ENCODE results near the gene GPC5. TPM values are rescaled to one million over a fixed set of nuclear protein-coding genes. Genes with fewer than 3 reads are reported as not detected.

GPC5 gene
- total RNA-seq, 1 donor from 2014 or later: 0.17 TPM

DNA sequence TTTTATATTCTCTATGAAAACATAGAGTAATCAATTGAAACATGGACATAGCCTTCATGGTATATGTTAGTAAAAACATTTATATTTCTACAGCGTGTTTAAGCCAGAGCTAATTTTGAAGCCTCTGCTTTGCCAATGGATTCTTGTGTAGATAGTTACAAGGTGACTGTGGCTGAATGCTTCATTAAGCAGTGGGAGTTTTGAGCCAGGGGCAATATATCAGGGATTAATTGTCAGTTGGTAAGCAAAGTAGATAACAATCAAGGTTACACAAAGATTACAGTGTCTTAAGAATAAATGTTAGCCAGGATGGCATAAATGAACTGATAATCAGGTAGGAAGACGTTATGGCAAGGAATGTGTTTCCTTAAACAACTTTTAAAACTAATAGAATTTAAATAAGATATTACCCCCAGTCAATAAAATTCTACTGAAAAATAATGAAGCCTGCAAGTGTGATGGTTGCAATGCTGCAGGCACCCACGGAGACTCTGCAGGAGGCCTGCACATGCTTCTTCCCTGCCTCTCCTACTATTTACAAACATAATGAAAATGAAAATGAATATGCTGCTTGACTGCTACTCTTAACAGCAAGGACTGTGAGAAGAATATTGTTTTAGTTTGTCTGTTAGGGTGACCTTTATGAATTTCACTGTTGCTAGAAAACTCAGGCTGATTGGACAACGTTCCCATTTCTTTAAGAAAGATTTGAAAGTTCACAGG lies 588.5 kb downstream of the GPC5 start:
- no peak for DNase-seq (ENCODE audit: low read depth)
- Histone ChIP-seq H3K4me3 (ENCODE audit: low read depth, low read length) (no peak overlapping the region), H3K27me3 (ENCODE audit: control insufficient read depth, insufficient read depth, low read length) (no peaks in the 10 kb centered on the region), H3K36me3 (ENCODE audit: control insufficient read depth, insufficient read depth, low read length) (no peaks in the 10 kb centered on the region)
- TF ChIP-seq, protein P1, sequence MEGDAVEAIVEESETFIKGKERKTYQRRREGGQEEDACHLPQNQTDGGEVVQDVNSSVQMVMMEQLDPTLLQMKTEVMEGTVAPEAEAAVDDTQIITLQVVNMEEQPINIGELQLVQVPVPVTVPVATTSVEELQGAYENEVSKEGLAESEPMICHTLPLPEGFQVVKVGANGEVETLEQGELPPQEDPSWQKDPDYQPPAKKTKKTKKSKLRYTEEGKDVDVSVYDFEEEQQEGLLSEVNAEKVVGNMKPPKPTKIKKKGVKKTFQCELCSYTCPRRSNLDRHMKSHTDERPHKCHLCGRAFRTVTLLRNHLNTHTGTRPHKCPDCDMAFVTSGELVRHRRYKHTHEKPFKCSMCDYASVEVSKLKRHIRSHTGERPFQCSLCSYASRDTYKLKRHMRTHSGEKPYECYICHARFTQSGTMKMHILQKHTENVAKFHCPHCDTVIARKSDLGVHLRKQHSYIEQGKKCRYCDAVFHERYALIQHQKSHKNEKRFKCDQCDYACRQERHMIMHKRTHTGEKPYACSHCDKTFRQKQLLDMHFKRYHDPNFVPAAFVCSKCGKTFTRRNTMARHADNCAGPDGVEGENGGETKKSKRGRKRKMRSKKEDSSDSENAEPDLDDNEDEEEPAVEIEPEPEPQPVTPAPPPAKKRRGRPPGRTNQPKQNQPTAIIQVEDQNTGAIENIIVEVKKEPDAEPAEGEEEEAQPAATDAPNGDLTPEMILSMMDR (IDR thresholded peaks at IDR 0.05; ENCODE audit: insufficient read depth, low read length, poor library complexity, severe bottlenecking): no peak

DNA sequence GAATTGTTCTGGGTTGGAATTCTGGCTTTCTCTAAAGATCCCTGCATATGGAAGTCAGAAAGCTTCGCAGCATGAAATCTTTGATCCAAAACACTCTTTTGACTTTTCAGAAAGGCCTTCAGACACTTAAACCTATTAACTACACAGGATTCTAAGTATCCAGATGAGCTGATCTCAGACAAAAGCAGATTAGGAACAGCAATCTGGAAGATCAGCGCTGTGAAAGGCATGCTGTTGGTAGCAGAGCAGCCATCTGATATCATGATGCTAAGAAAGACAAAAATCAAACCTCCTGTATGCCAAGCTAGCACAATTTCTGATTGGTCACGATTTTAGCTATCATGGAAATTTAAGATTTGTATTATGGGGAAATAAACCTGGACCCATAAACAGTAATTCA lies 589.9 kb downstream of the GPC5 start:
- H3K36me3 ChIP-seq (ENCODE audit: control insufficient read depth, insufficient read depth, low read length): no peaks in the 10 kb centered on the region
- DNase-seq (ENCODE audit: low read depth): no peak
- TF ChIP-seq, protein P1 (IDR thresholded peaks at IDR 0.05; ENCODE audit: insufficient read depth, low read length, poor library complexity, severe bottlenecking): no peak
- H3K4me3 ChIP-seq (ENCODE audit: low read depth, low read length): no peak overlapping the region
- no peaks in the 10 kb centered on the region for H3K27me3 ChIP-seq (ENCODE audit: control insufficient read depth, insufficient read depth, low read length)

DNA sequence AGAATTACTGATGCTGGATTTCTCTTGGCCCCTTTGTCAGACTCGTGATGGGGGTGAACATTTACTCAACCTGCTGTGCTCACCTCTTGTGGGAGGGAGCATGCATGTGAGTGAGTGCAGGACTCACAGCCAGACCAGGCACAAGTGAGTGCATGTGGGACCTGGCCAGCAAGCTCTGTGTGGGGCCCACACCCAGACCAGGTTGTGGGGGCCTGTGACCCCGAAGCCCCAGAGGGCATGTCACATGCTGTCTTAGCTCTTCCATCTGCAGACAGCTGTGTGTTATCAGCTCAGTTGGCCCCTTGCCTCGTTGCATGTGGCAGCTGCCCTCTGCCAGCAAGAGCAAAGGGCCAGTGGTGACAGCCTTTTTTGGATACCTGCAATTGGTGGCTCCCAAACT lies 614.4 kb downstream of the GPC5 start:
- H3K4me3 ChIP-seq (ENCODE audit: low read depth, low read length): no peak overlapping the region
- no peak for DNase-seq (ENCODE audit: low read depth)
- TF ChIP-seq, protein P1 (IDR thresholded peaks at IDR 0.05; ENCODE audit: insufficient read depth, low read length, poor library complexity, severe bottlenecking): no peak
- H3K27me3 ChIP-seq (ENCODE audit: control insufficient read depth, insufficient read depth, low read length): no peaks in the 10 kb centered on the region
- H3K36me3 ChIP-seq (ENCODE audit: control insufficient read depth, insufficient read depth, low read length): no peaks in the 10 kb centered on the region

DNA sequence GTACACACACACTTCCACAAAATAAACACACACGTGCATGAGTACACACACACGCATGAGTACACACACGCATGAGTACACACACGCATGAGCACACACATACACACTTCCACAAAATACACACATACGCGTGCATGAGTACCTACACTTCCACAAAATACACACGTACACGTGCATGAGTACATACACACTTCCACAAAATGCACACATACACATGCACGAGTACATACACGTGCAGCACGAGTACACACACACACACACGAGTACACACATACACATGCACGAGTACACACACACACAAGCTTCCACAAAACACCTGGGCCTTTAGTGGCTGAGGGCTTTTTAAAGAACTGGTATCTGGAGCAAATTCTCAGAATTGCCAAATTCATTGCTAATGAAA lies 619.3 kb downstream of the GPC5 start:
- H3K27me3 ChIP-seq (ENCODE audit: control insufficient read depth, insufficient read depth, low read length): no peaks in the 10 kb centered on the region
- DNase-seq (ENCODE audit: low read depth): no peak
- H3K4me3 ChIP-seq (ENCODE audit: low read depth, low read length): no peak overlapping the region
- TF ChIP-seq, protein P1 (IDR thresholded peaks at IDR 0.05; ENCODE audit: insufficient read depth, low read length, poor library complexity, severe bottlenecking): no peak
- H3K36me3 ChIP-seq (ENCODE audit: control insufficient read depth, insufficient read depth, low read length): no peaks in the 10 kb centered on the region

DNA sequence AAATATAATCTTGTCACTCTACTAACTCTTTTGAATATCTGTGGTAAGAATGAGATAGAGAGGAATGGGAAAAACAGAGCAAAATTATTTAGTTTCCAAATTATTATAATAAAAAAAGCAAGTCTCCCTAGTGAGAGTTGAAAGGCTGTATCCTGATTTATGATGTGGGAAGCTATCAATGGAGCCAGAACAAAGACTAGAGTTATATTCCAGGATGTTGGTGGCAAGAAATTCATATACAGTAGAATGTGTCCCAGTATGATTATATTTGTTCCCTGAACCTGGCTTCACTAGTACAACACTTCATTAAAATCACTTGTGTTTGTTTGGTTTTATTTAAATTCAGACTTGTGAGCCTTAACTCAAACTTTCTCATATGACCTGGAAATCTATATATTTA lies 630.3 kb downstream of the GPC5 start:
- Histone ChIP-seq H3K4me3 (ENCODE audit: low read depth, low read length) (no peak overlapping the region), H3K27me3 (ENCODE audit: control insufficient read depth, insufficient read depth, low read length) (no peaks in the 10 kb centered on the region), H3K36me3 (ENCODE audit: control insufficient read depth, insufficient read depth, low read length) (no peaks in the 10 kb centered on the region)
- TF ChIP-seq, protein P1 (IDR thresholded peaks at IDR 0.05; ENCODE audit: insufficient read depth, low read length, poor library complexity, severe bottlenecking): no peak
- DNase-seq (ENCODE audit: low read depth): no peak

DNA sequence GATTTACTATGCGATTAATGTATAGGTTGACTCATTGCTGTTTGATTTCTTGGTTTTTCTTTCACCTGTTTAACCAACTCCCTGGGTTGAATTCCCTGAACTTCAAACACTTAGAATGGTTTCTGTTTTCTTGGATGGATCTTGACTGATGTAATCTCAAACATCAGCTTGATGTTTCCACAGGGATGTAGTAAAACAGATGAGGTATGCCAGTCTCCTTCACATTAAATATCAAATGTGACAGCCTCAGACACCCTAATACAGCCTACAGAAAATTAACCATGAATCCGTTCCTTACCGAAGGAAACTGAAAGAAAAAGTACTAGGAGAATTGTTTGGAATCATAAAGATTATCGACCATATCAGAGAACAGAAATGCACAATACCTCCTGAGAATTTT lies 631.2 kb downstream of the GPC5 start:
- Histone ChIP-seq H3K36me3 (ENCODE audit: control insufficient read depth, insufficient read depth, low read length) (no peaks in the 10 kb centered on the region), H3K4me3 (ENCODE audit: low read depth, low read length) (no peak overlapping the region), H3K27me3 (ENCODE audit: control insufficient read depth, insufficient read depth, low read length) (no peaks in the 10 kb centered on the region)
- TF ChIP-seq, protein P1 (IDR thresholded peaks at IDR 0.05; ENCODE audit: insufficient read depth, low read length, poor library complexity, severe bottlenecking): no peak
- no peak for DNase-seq (ENCODE audit: low read depth)
